Brain microvascular endothelial cell (primary cell): ENCODE results near the gene TMEM266.
A peak's percentile ranks its signal among the peaks of the same experiment; 100 is the strongest.

ENCODE experiments used
- DNase-seq: peaks from one replicate; pipeline ENCODE4 v3.0.0-alpha.2; 2020
- H3K27ac ChIP-seq: fragments of 250-450 bp; sonication (Bioruptor Pico); 2 replicates; pipeline ENCODE4 v1.5.1; 2020; ENCODE audit warnings: mild to moderate bottlenecking, moderate library complexity
- H3K27me3 ChIP-seq: fragments of 250-450 bp; sonication (Bioruptor Pico); replicated peaks from 2 replicates; pipeline ENCODE4 v1.5.1; 2020; ENCODE audit warnings: mild to moderate bottlenecking
- H3K36me3 ChIP-seq: fragments of 250-450 bp; sonication (Bioruptor Pico); replicated peaks from 2 replicates; pipeline ENCODE4 v1.5.1; 2020; ENCODE audit warnings: mild to moderate bottlenecking
- H3K4me3 ChIP-seq: 2 replicates; pipeline ENCODE4 v1.5.1; 2011; ENCODE audit warnings: low read depth, mild to moderate bottlenecking, control low read depth, low read length, moderate library complexity
- CTCF ChIP-seq: IDR thresholded peaks from 2 replicates; pipeline ENCODE4 v1.5.1; 2011; ENCODE audit warnings: low read depth, mild to moderate bottlenecking, moderate library complexity, low read length, control low read depth, inconsistent platforms; ENCODE audit errors: missing control alignments
- in situ Hi-C: cut with HindIII; loops from 2 replicates; pipeline ENCODE4 v1.10.0; 2017; ENCODE audit warnings: low sequenced_read_pairs, low pct_ligation_motif_present

TMEM266 gene

GRCh38 chr15:76149291-76149915, 89.6 kb downstream of the TMEM266 start:
- H3K27ac ChIP-seq, result no peak overlapping the region
- in situ Hi-C loops, result no loop called here
- no peaks in the 10 kb centered on the region for H3K36me3 ChIP-seq
- no peak overlapping the region for H3K4me3 ChIP-seq
- DNase-seq, result no peak
- H3K27me3 ChIP-seq, result peaks cover 12% of the 10 kb centered on the region
- no peak for TF ChIP-seq CTCF

DNA sequence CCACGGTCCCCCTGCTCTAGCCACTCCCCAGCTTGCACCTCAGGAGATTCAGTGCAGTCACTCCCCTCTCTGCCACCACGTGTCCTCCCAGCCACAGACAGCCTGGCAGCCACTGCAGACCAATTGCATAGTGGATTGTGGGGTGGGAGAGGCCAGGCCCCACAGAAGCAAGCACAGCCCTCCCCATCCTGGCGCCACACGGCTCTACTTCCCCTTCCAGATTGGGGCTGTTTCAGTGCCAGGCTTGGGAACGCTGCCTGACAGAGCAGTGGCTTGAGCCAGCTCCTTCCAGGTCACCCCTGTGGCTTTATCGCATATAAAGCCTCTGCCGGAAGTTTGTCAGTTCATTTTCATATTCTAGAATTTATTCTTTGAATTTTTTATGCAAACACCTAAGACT, 90.7 kb downstream of the TMEM266 start:
- H3K36me3 ChIP-seq, result no peaks in the 10 kb centered on the region
- no peak for DNase-seq
- no peak overlapping the region for H3K27ac ChIP-seq
- peaks cover 7% of the 10 kb centered on the region for H3K27me3 ChIP-seq
- H3K4me3 ChIP-seq, result no peak overlapping the region
- in situ Hi-C loops, result no loop called here
- TF ChIP-seq CTCF, result no peak

- in situ Hi-C loops, result no loop called here
- H3K4me3 ChIP-seq, result no peak overlapping the region
- H3K27ac ChIP-seq, result no peak overlapping the region
- H3K36me3 ChIP-seq, result no peaks in the 10 kb centered on the region
- peaks cover 3% of the 10 kb centered on the region for H3K27me3 ChIP-seq
- TF ChIP-seq CTCF, result peak; percentile 94
- DNase-seq, result peak; percentile 61
These were observed 91.3 kb downstream of the TMEM266 start for GRCh38 chr15:76150971-76151598.

- no peaks in the 10 kb centered on the region for H3K36me3 ChIP-seq
- no peak for DNase-seq
- no peak overlapping the region for H3K27ac ChIP-seq
- H3K27me3 ChIP-seq, result peaks cover 3% of the 10 kb centered on the region
- in situ Hi-C loops, result no loop called here
- TF ChIP-seq CTCF, result no peak
- H3K4me3 ChIP-seq, result no peak overlapping the region
These were observed 91.8 kb downstream of the TMEM266 start for GRCh38 chr15:76151599-76151974.

DNA sequence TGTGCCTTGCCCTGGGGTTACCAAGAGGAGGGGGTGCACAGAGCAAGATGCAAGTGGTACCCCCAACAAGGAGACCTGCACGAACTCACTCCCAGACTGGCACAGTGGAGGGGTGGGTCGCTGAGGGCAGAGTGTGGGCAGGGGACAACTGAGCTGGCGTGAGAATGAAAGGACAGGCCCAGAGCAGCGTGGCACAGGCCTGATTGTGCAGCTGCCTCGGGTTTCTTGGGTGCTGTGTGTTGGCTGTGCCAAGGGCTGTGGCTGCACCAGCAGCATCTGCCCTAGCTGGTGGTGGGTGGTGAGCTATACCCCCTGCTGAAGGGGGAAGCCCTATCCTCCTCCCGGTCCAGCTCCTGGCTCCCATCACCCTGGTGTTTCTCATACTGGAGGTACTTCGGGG, 92.4 kb downstream of the TMEM266 start:
- no peak overlapping the region for H3K4me3 ChIP-seq
- H3K27ac ChIP-seq, result no peak overlapping the region
- in situ Hi-C loops, result no loop called here
- no peaks in the 10 kb centered on the region for H3K27me3 ChIP-seq
- no peak for TF ChIP-seq CTCF
- DNase-seq, result no peak
- no peaks in the 10 kb centered on the region for H3K36me3 ChIP-seq
